GM19099 (cell line): ENCODE data around the gene CARNS1.

Experiments used
- POLR2A ChIP-seq: IDR thresholded peaks from 3 replicates; pipeline ENCODE4 v1.6.1; 2011; ENCODE audit warnings: low read depth; ENCODE audit not compliant: insufficient read length; ENCODE audit errors: extremely low read depth

CARNS1 gene

GRCh38 chr11:67373648-67374570 is 41.6 kb upstream of the CARNS1 start:
- TF ChIP-seq POLR2A: no peak

- TF ChIP-seq POLR2A: no peak
Measured at GRCh38 chr11:67374571-67375281, 40.8 kb upstream of the CARNS1 start.

- no peak for TF ChIP-seq POLR2A
Measured at GRCh38 chr11:67375320-67376055, 40.0 kb upstream of the CARNS1 start.

- TF ChIP-seq POLR2A: no peak
Measured at GRCh38 chr11:67376063-67376820, 39.2 kb upstream of the CARNS1 start.

GRCh38 chr11:67376873-67377808 is 38.3 kb upstream of the CARNS1 start:
- no peak for TF ChIP-seq POLR2A

GRCh38 chr11:67378544-67378943 is 36.9 kb upstream of the CARNS1 start:
- TF ChIP-seq POLR2A: no peak

GRCh38 chr11:67379061-67380058 is 36.1 kb upstream of the CARNS1 start:
- TF ChIP-seq POLR2A: no peak

GRCh38 chr11:67381244-67381972 is 34.1 kb upstream of the CARNS1 start:
- no peak for TF ChIP-seq POLR2A

GRCh38 chr11:67382276-67383136 is 33.0 kb upstream of the CARNS1 start:
- no peak for TF ChIP-seq POLR2A

GRCh38 chr11:67384851-67385366 is 30.6 kb upstream of the CARNS1 start:
- TF ChIP-seq POLR2A: no peak

- no peak for TF ChIP-seq POLR2A
Measured at GRCh38 chr11:67387069-67387468, 28.4 kb upstream of the CARNS1 start.
